Neural cell (in vitro differentiated cells): ENCODE data around the gene C16orf96. TPM values are rescaled to one million over a fixed set of nuclear protein-coding genes. Genes with fewer than 3 reads are reported as not detected.

Source experiments
- H2AFZ ChIP-seq: fragments of 200-600, 300-800 bp; sonication (generic), shearing (Covaris generic); 2 replicates; pipeline ENCODE4 v1.6.0; 2014; ENCODE audit warnings: low read depth, mild to moderate bottlenecking, antibody characterized with exemption, low read length, moderate library complexity
- H3F3A ChIP-seq: fragments of 200-600 bp; shearing (Covaris generic); 2 replicates; pipeline ENCODE4 v1.6.1; 2016; ENCODE audit warnings: mild to moderate bottlenecking, moderate library complexity, mixed read lengths, antibody characterized with exemption, low read length; ENCODE audit not compliant: insufficient read depth, poor library complexity, severe bottlenecking
- H3K27ac ChIP-seq: fragments of 200-600, 300-800 bp; sonication (generic), shearing (Covaris generic); 2 replicates; pipeline ENCODE4 v1.5.1; 2014; ENCODE audit warnings: mild to moderate bottlenecking, low read length, moderate library complexity
- H3K27me3 ChIP-seq: fragments of 300-800, 200-600 bp; sonication (generic), shearing (Covaris generic); 2 replicates; pipeline ENCODE4 v1.6.0; 2014; ENCODE audit warnings: mild to moderate bottlenecking, low read depth, low read length, moderate library complexity; ENCODE audit not compliant: insufficient read depth
- H3K36me3 ChIP-seq: fragments of 300-800, 200-600 bp; sonication (generic), shearing (Covaris generic); 2 replicates; pipeline ENCODE4 v1.5.1; 2014; ENCODE audit warnings: mild to moderate bottlenecking, antibody characterized with exemption, low read length, moderate library complexity; ENCODE audit not compliant: insufficient read depth
- H3K4me2 ChIP-seq: fragments of 300-800, 200-600 bp; sonication (generic), shearing (Covaris generic); 2 replicates; pipeline ENCODE4 v1.6.0; 2014; ENCODE audit warnings: mild to moderate bottlenecking, low read length
- H3K4me3 ChIP-seq: fragments of 300-800, 200-600 bp; sonication (generic), shearing (Covaris generic); 2 replicates; pipeline ENCODE4 v1.5.1; 2014; ENCODE audit warnings: mild to moderate bottlenecking, low read length, moderate library complexity
- H3K79me2 ChIP-seq: fragments of 200-600 bp; shearing (Covaris generic); replicated peaks from 2 replicates; pipeline ENCODE4 v1.6.0; 2014; ENCODE audit warnings: mild to moderate bottlenecking, low read length, moderate library complexity; ENCODE audit not compliant: insufficient read depth
- H3K9ac ChIP-seq: fragments of 300-800, 200-600 bp; sonication (generic), shearing (Covaris generic); 2 replicates; pipeline ENCODE4 v1.6.1; 2016; ENCODE audit warnings: mild to moderate bottlenecking, low read length, mixed read lengths
- H3K9me2 ChIP-seq: fragments of 200-600 bp; shearing (Covaris generic); 2 replicates; pipeline ENCODE4 v1.6.1; 2016; ENCODE audit warnings: mild to moderate bottlenecking, low read length, mixed read lengths; ENCODE audit not compliant: insufficient read depth
- H3K9me3 ChIP-seq: fragments of 200-600, 300-800 bp; sonication (generic), shearing (Covaris generic); 2 replicates; pipeline ENCODE4 v1.6.1; 2016; ENCODE audit warnings: mild to moderate bottlenecking, mixed run types, low read length, moderate library complexity, mixed read lengths
- H4K20me1 ChIP-seq: fragments of 200-600 bp; shearing (Covaris generic); 2 replicates; pipeline ENCODE4 v1.6.1; 2016; ENCODE audit warnings: mild to moderate bottlenecking, mixed run types; ENCODE audit not compliant: insufficient read depth
- EP300 ChIP-seq: fragments of 450-650 bp; conservative IDR thresholded peaks from 2 replicates; pipeline ENCODE4 v1.6.1; 2014; ENCODE audit warnings: antibody characterized with exemption, mild to moderate bottlenecking, moderate library complexity; ENCODE audit not compliant: poor library complexity, severe bottlenecking
- MXI1 ChIP-seq: fragments of 450-650 bp; conservative IDR thresholded peaks from 2 replicates; pipeline ENCODE4 v1.6.1; 2014; ENCODE audit warnings: antibody characterized with exemption, mild to moderate bottlenecking; ENCODE audit not compliant: poor library complexity, severe bottlenecking
- POLR2AphosphoS5 ChIP-seq: IDR thresholded peaks from 2 replicates; pipeline ENCODE4 v1.6.1; 2012
- RAD21 ChIP-seq: fragments of 450-650 bp; conservative IDR thresholded peaks from 2 replicates; pipeline ENCODE4 v1.6.1; 2014; ENCODE audit warnings: antibody characterized with exemption, mild to moderate bottlenecking, moderate library complexity
- SMC3 ChIP-seq: fragments of 450-650 bp; conservative IDR thresholded peaks from 2 replicates; pipeline ENCODE4 v1.6.1; 2014; ENCODE audit warnings: antibody characterized with exemption, mild to moderate bottlenecking, moderate library complexity; ENCODE audit not compliant: poor library complexity
- TAF1 ChIP-seq: IDR thresholded peaks from 2 replicates; pipeline ENCODE4 v1.6.1; 2012; ENCODE audit warnings: low read depth
- polyA plus RNA-seq: library from polyadenylated mRNA; depleted of rRNA; stranded (reverse); fragments of >200 nt; gene quantifications from 2 replicates; pipeline ENCODE4 v1.2.3, GENCODE V29; 2014
- TF ChIP-seq, protein P1 (sequence below): fragments of 450-650 bp; IDR thresholded peaks from 2 replicates; pipeline ENCODE4 v1.5.1; 2014; ENCODE audit warnings: antibody characterized with exemption, mild to moderate bottlenecking, moderate library complexity; ENCODE audit not compliant: poor library complexity, severe bottlenecking
- TF ChIP-seq, protein P2 (sequence below): IDR thresholded peaks from 2 replicates; pipeline ENCODE4 v1.6.1; 2012; ENCODE audit warnings: borderline replicate concordance

Gene C16orf96
- polyA plus RNA-seq, 1 donor from 2014 or later: 0.21 TPM

- no peak overlapping the region for H3K27ac ChIP-seq
- H4K20me1 ChIP-seq: no peaks in the 10 kb centered on the region
- H3K79me2 ChIP-seq: no peaks in the 10 kb centered on the region
- TF ChIP-seq, protein P1, sequence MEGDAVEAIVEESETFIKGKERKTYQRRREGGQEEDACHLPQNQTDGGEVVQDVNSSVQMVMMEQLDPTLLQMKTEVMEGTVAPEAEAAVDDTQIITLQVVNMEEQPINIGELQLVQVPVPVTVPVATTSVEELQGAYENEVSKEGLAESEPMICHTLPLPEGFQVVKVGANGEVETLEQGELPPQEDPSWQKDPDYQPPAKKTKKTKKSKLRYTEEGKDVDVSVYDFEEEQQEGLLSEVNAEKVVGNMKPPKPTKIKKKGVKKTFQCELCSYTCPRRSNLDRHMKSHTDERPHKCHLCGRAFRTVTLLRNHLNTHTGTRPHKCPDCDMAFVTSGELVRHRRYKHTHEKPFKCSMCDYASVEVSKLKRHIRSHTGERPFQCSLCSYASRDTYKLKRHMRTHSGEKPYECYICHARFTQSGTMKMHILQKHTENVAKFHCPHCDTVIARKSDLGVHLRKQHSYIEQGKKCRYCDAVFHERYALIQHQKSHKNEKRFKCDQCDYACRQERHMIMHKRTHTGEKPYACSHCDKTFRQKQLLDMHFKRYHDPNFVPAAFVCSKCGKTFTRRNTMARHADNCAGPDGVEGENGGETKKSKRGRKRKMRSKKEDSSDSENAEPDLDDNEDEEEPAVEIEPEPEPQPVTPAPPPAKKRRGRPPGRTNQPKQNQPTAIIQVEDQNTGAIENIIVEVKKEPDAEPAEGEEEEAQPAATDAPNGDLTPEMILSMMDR: peak; percentile 59
- TF ChIP-seq EP300 (no peak), SMC3 (peak; percentile 48), RAD21 (peak; percentile 58), TAF1 (no peak), POLR2AphosphoS5 (no peak)
- TF ChIP-seq, protein P2, sequence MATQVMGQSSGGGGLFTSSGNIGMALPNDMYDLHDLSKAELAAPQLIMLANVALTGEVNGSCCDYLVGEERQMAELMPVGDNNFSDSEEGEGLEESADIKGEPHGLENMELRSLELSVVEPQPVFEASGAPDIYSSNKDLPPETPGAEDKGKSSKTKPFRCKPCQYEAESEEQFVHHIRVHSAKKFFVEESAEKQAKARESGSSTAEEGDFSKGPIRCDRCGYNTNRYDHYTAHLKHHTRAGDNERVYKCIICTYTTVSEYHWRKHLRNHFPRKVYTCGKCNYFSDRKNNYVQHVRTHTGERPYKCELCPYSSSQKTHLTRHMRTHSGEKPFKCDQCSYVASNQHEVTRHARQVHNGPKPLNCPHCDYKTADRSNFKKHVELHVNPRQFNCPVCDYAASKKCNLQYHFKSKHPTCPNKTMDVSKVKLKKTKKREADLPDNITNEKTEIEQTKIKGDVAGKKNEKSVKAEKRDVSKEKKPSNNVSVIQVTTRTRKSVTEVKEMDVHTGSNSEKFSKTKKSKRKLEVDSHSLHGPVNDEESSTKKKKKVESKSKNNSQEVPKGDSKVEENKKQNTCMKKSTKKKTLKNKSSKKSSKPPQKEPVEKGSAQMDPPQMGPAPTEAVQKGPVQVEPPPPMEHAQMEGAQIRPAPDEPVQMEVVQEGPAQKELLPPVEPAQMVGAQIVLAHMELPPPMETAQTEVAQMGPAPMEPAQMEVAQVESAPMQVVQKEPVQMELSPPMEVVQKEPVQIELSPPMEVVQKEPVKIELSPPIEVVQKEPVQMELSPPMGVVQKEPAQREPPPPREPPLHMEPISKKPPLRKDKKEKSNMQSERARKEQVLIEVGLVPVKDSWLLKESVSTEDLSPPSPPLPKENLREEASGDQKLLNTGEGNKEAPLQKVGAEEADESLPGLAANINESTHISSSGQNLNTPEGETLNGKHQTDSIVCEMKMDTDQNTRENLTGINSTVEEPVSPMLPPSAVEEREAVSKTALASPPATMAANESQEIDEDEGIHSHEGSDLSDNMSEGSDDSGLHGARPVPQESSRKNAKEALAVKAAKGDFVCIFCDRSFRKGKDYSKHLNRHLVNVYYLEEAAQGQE: no peak
- no peak overlapping the region for H2AFZ ChIP-seq
- H3K4me2 ChIP-seq: no peak overlapping the region
- no peaks in the 10 kb centered on the region for H3K9me2 ChIP-seq
- H3K9me3 ChIP-seq: no peaks in the 10 kb centered on the region
- no peak overlapping the region for H3K9ac ChIP-seq
- H3F3A ChIP-seq: no peaks in the 10 kb centered on the region
- H3K27me3 ChIP-seq: no peaks in the 10 kb centered on the region
- H3K4me3 ChIP-seq: no peak overlapping the region
- no peaks in the 10 kb centered on the region for H3K36me3 ChIP-seq
Observed at GRCh38 chr16:4517812-4518680, 38.1 kb upstream of the C16orf96 start.

GRCh38 chr16:4519274-4520058 lies 36.7 kb upstream of the C16orf96 start:
- Histone ChIP-seq H3K79me2 (no peaks in the 10 kb centered on the region), H3K9me3 (no peaks in the 10 kb centered on the region), H3K9me2 (no peaks in the 10 kb centered on the region), H3K4me2 (no peak overlapping the region), H3K36me3 (no peaks in the 10 kb centered on the region), H3K27me3 (no peaks in the 10 kb centered on the region), H3F3A (no peaks in the 10 kb centered on the region), H3K4me3 (no peak overlapping the region), H4K20me1 (no peaks in the 10 kb centered on the region), H3K27ac (no peak overlapping the region), H2AFZ (no peak overlapping the region), H3K9ac (no peak overlapping the region)
- TF ChIP-seq POLR2AphosphoS5 (no peak), SMC3 (no peak), MXI1 (no peak), RAD21 (no peak)
- TF ChIP-seq, protein P1: no peak
